Measurements from ENCODE around the gene LONRF3. TPM values are rescaled to one million over a fixed set of nuclear protein-coding genes. Genes with fewer than 3 reads are reported as not detected.
"Not testable (repeated sequence)": the region's sequence is repeated elsewhere in the genome, so short reads cannot be mapped to it uniquely, and the experiment has no call there.

Gene LONRF3
- polyA plus RNA-seq, 1 experiment = not detected

GRCh38 chrX:118983513-118983912, 9.1 kb downstream of the LONRF3 start:
- TF ChIP-seq CTCF (IDR thresholded peaks at IDR 0.05; ENCODE audit: insufficient read depth, low read depth, low read length) = no peak
- no peak for DNase-seq (ENCODE audit: low read depth)
- no peak overlapping the region for H3K4me3 ChIP-seq (ENCODE audit: low read depth, low read length)
- H3K36me3 ChIP-seq (ENCODE audit: control insufficient read depth, insufficient read depth, low read length) = no peaks in the 10 kb centered on the region
- CTCF ChIA-PET = no interaction called here
- POLR2A ChIA-PET = no interaction called here
- no peaks in the 10 kb centered on the region for H3K27me3 ChIP-seq (ENCODE audit: control insufficient read depth, insufficient read depth, low read length)

GRCh38 chrX:118988911-118989310, 14.5 kb downstream of the LONRF3 start:
- Histone ChIP-seq H3K27me3 (ENCODE audit: control insufficient read depth, insufficient read depth, low read length) (no peaks in the 10 kb centered on the region), H3K36me3 (ENCODE audit: control insufficient read depth, insufficient read depth, low read length) (no peaks in the 10 kb centered on the region), H3K4me3 (ENCODE audit: low read depth, low read length) (no peak overlapping the region)
- CTCF ChIA-PET = interaction anchor here (1.2 kb wide), 2 partner anchors 16 to 141 kb away, joined by 3 to 4 read pairs; no protein-coding TSS in a partner anchor
- no peak for DNase-seq (ENCODE audit: low read depth)
- POLR2A ChIA-PET = no interaction called here
- TF ChIP-seq CTCF (IDR thresholded peaks at IDR 0.05; ENCODE audit: insufficient read depth, low read depth, low read length) = no peak

GRCh38 chrX:118989886-118990285, 15.5 kb downstream of the LONRF3 start:
- no peaks in the 10 kb centered on the region for H3K36me3 ChIP-seq (ENCODE audit: control insufficient read depth, insufficient read depth, low read length)
- no peaks in the 10 kb centered on the region for H3K27me3 ChIP-seq (ENCODE audit: control insufficient read depth, insufficient read depth, low read length)
- ChIA-PET CTCF (interaction anchor here (1.2 kb wide), 1 partner anchor 15 kb away, joined by 4 read pairs; no protein-coding TSS in a partner anchor), POLR2A (no interaction called here)
- H3K4me3 ChIP-seq (ENCODE audit: low read depth, low read length) = no peak overlapping the region
- TF ChIP-seq CTCF (IDR thresholded peaks at IDR 0.05; ENCODE audit: insufficient read depth, low read depth, low read length) = no peak
- no peak for DNase-seq (ENCODE audit: low read depth)

- no peaks in the 10 kb centered on the region for H3K27me3 ChIP-seq (ENCODE audit: control insufficient read depth, insufficient read depth, low read length)
- no peaks in the 10 kb centered on the region for H3K36me3 ChIP-seq (ENCODE audit: control insufficient read depth, insufficient read depth, low read length)
- POLR2A ChIA-PET = no interaction called here
- no peak for TF ChIP-seq CTCF (IDR thresholded peaks at IDR 0.05; ENCODE audit: insufficient read depth, low read depth, low read length)
- DNase-seq (ENCODE audit: low read depth) = no peak
- CTCF ChIA-PET = no interaction called here
- H3K4me3 ChIP-seq (ENCODE audit: low read depth, low read length) = no peak overlapping the region
These were observed 16.3 kb downstream of the LONRF3 start for GRCh38 chrX:118990512-118991227.

- H3K27me3 ChIP-seq (ENCODE audit: control insufficient read depth, insufficient read depth, low read length); H3K4me3 ChIP-seq (ENCODE audit: low read depth, low read length); DNase-seq (ENCODE audit: low read depth); POLR2A ChIA-PET; H3K36me3 ChIP-seq (ENCODE audit: control insufficient read depth, insufficient read depth, low read length): not testable (repeated sequence)
- CTCF ChIA-PET = interaction anchor here (2.6 kb wide), 1 partner anchor 12 kb away, joined by 6 read pairs; no protein-coding TSS in a partner anchor
These were observed 18.2 kb downstream of the LONRF3 start for GRCh38 chrX:118992441-118993121.

Measured in BJ (cell line).